Measurements from ENCODE around the gene GPX7.

The GPX7 gene

GRCh38 chr1:52640697-52641096 is 38.5 kb downstream of the GPX7 start:
- DNase-seq (ENCODE audit: extremely low spot score): no peak
- POLR2A ChIA-PET: no interaction called here
- TF ChIP-seq NFRKB (IDR thresholded peaks at IDR 0.05) (no peak), ELF4 (IDR thresholded peaks at IDR 0.05) (no peak), PKNOX1 (IDR thresholded peaks at IDR 0.05) (no peak), FOXA1 (IDR thresholded peaks at IDR 0.05) (no peak), L3MBTL2 (conservative IDR thresholded peaks at IDR 0.05) (no peak), BHLHE40 (IDR thresholded peaks at IDR 0.05; ENCODE audit: borderline replicate concordance) (no peak), ZNF384 (IDR thresholded peaks at IDR 0.05) (no peak), HDGF (IDR thresholded peaks at IDR 0.05; ENCODE audit: borderline replicate concordance) (no peak), FOXM1 (IDR thresholded peaks at IDR 0.05; ENCODE audit: borderline replicate concordance) (no peak), TARDBP (IDR thresholded peaks at IDR 0.05) (no peak), FOXK2 (IDR thresholded peaks at IDR 0.05) (no peak), LEF1 (IDR thresholded peaks at IDR 0.05; ENCODE audit: borderline replicate concordance) (no peak), SUZ12 (IDR thresholded peaks at IDR 0.05) (no peak), ARNT (IDR thresholded peaks at IDR 0.05) (no peak), SP1 (IDR thresholded peaks at IDR 0.05) (no peak), CTBP1 (IDR thresholded peaks at IDR 0.05; ENCODE audit: borderline replicate concordance) (no peak)
- CTCF ChIA-PET: no interaction called here

- CTCF ChIA-PET: no interaction called here
- no peak for TF ChIP-seq SP1 (IDR thresholded peaks at IDR 0.05)
- TF ChIP-seq FOXM1 (IDR thresholded peaks at IDR 0.05; ENCODE audit: borderline replicate concordance): no peak
- TF ChIP-seq LEF1 (IDR thresholded peaks at IDR 0.05; ENCODE audit: borderline replicate concordance): no peak
- no peak for TF ChIP-seq CTBP1 (IDR thresholded peaks at IDR 0.05; ENCODE audit: borderline replicate concordance)
- POLR2A ChIA-PET: no interaction called here
- DNase-seq (ENCODE audit: extremely low spot score): no peak
Measured at GRCh38 chr1:52641307-52641706, 39.1 kb downstream of the GPX7 start.

DNA sequence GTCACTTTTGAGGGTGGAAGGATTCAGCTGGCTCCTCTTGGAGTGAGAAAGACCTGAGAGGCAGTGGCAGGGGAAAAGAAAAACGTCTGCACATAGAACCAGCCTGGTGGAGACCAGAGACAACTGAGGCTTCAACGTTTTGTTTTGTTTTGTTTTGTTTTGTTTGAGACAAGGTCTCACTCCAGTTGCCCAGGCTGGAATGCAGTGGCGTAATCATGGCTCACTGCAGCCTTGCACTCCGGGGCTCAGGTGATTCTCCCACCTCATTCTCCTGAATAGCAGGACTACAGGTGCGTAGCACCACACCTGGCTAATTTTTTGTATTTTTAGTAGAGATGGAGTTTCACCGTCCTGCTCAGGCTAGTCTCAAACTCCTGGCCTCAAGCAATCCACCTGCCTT is 43.1 kb downstream of the GPX7 start:
- POLR2A ChIA-PET: no interaction called here
- CTCF ChIA-PET: no interaction called here
- no peak for DNase-seq (ENCODE audit: extremely low spot score)
- no peak for TF ChIP-seq FOXM1 (IDR thresholded peaks at IDR 0.05; ENCODE audit: borderline replicate concordance)
- TF ChIP-seq HDGF (IDR thresholded peaks at IDR 0.05; ENCODE audit: borderline replicate concordance): no peak
- no peak for TF ChIP-seq ZNF384 (IDR thresholded peaks at IDR 0.05)
- TF ChIP-seq CTBP1 (IDR thresholded peaks at IDR 0.05; ENCODE audit: borderline replicate concordance): no peak
- no peak for TF ChIP-seq SUZ12 (IDR thresholded peaks at IDR 0.05)

GRCh38 chr1:52651904-52652303 is 49.7 kb downstream of the GPX7 start:
- TF ChIP-seq NFRKB (IDR thresholded peaks at IDR 0.05): no peak
- no peak for TF ChIP-seq ZNF384 (IDR thresholded peaks at IDR 0.05)
- no peak for TF ChIP-seq BHLHE40 (IDR thresholded peaks at IDR 0.05; ENCODE audit: borderline replicate concordance)
- TF ChIP-seq FOXA1 (IDR thresholded peaks at IDR 0.05): no peak
- no peak for TF ChIP-seq ARNT (IDR thresholded peaks at IDR 0.05)
- TF ChIP-seq SUZ12 (IDR thresholded peaks at IDR 0.05): no peak
- no peak for TF ChIP-seq SP1 (IDR thresholded peaks at IDR 0.05)
- TF ChIP-seq HDGF (IDR thresholded peaks at IDR 0.05; ENCODE audit: borderline replicate concordance): no peak
- TF ChIP-seq FOXM1 (IDR thresholded peaks at IDR 0.05; ENCODE audit: borderline replicate concordance): no peak
- no peak for TF ChIP-seq L3MBTL2 (conservative IDR thresholded peaks at IDR 0.05)
- no peak for TF ChIP-seq CTBP1 (IDR thresholded peaks at IDR 0.05; ENCODE audit: borderline replicate concordance)
- no peak for TF ChIP-seq FOXK2 (IDR thresholded peaks at IDR 0.05)
- CTCF ChIA-PET: no interaction called here
- POLR2A ChIA-PET: interaction anchor here (1.1 to 1.4 kb wide), 2 partner anchors 8 to 75 kb away, joined by 3 read pairs; partner anchors contain the start of gene ZYG11B
- DNase-seq (ENCODE audit: extremely low spot score): no peak

GRCh38 chr1:52653207-52653849 is 51.2 kb downstream of the GPX7 start:
- POLR2A ChIA-PET: interaction anchor here (0.6 kb wide), 1 partner anchor 274 kb away, joined by 3 read pairs; no protein-coding TSS in a partner anchor
- TF ChIP-seq ZNF384 (IDR thresholded peaks at IDR 0.05) (no peak), ELF4 (IDR thresholded peaks at IDR 0.05) (no peak), HDGF (IDR thresholded peaks at IDR 0.05; ENCODE audit: borderline replicate concordance) (no peak), FOXA1 (IDR thresholded peaks at IDR 0.05) (no peak)
- DNase-seq (ENCODE audit: extremely low spot score): no peak
- CTCF ChIA-PET: no interaction called here

DNA sequence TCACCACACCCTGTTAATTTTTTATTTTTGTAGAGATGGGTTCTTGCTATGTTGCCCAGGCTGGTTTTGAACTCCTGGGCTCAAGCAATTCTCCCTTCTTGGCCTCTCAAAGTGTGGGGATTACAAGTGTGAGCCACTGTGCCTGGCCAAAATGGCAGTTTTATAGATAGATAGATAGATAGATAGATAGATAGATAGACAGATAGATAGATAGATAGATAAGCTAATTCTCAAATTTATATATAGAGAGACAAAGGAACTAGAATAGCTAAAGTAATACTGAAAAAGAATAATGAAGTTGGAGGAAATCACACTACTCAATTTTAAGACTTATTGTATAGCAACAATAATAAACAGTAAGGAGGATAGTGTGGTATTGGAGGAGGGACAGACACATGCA is 51.9 kb downstream of the GPX7 start:
- POLR2A ChIA-PET: no interaction called here

DNA sequence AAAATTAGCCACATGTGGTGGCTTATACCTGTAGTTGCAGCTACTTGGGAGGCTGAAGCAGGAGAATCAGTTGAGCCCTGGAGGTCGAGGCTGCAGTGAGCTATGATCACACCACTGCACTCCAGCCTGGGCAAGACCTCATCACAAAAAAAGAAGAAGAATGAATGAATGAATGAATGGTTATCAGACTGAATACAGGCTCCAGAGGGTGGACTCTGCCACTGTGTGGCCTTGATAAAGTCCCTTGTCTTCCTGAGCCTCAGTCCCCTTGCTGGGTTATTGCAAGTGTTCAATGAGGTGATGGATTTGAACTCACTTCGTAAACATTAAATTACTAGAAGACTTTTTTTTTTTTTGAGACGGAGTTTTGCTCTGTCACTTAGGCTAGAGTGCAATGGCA is 55.5 kb downstream of the GPX7 start:
- POLR2A ChIA-PET: no interaction called here
- DNase-seq (ENCODE audit: extremely low spot score): no peak
- TF ChIP-seq LEF1 (IDR thresholded peaks at IDR 0.05; ENCODE audit: borderline replicate concordance) (no peak), ARNT (IDR thresholded peaks at IDR 0.05) (no peak), FOXM1 (IDR thresholded peaks at IDR 0.05; ENCODE audit: borderline replicate concordance) (no peak), HDGF (IDR thresholded peaks at IDR 0.05; ENCODE audit: borderline replicate concordance) (no peak), CTBP1 (IDR thresholded peaks at IDR 0.05; ENCODE audit: borderline replicate concordance) (no peak), TARDBP (IDR thresholded peaks at IDR 0.05) (no peak), NFRKB (IDR thresholded peaks at IDR 0.05) (no peak), PKNOX1 (IDR thresholded peaks at IDR 0.05) (no peak)
- CTCF ChIA-PET: no interaction called here

More for the DNA sequence above, 51.9 kb downstream of the GPX7 start:
- CTCF ChIA-PET: no interaction called here
- no peak for DNase-seq (ENCODE audit: extremely low spot score)
- no peak for TF ChIP-seq LEF1 (IDR thresholded peaks at IDR 0.05; ENCODE audit: borderline replicate concordance)
- TF ChIP-seq L3MBTL2 (conservative IDR thresholded peaks at IDR 0.05): no peak
- TF ChIP-seq ARNT (IDR thresholded peaks at IDR 0.05): no peak
